RWPE2 (cell line): ENCODE data around the gene SLC7A7.

ENCODE experiments used
- ATAC-seq: fragments of 200-7000 bp; cut with Tn5 transposase; 3 replicates; pipeline ENCODE4 v1.9.1; 2021; ENCODE audit warnings: low read depth
- DNase-seq: peaks from one replicate; pipeline ENCODE4 v3.0.0-alpha.2; 2020; ENCODE audit warnings: low spot score
- H3K27ac ChIP-seq: fragments of 450-650 bp; 2 replicates; pipeline ENCODE4 v1.5.1; 2017; ENCODE audit warnings: mild to moderate bottlenecking; ENCODE audit not compliant: poor library complexity, severe bottlenecking
- H3K27me3 ChIP-seq: fragments of 250-450 bp; sonication (Bioruptor Pico); 2 replicates; pipeline ENCODE4 v1.5.1; 2021; ENCODE audit warnings: mild to moderate bottlenecking, moderate library complexity; ENCODE audit not compliant: insufficient read depth, poor library complexity, severe bottlenecking
- H3K36me3 ChIP-seq: fragments of 250-450 bp; sonication (Bioruptor Pico); 2 replicates; pipeline ENCODE4 v1.5.1; 2020; ENCODE audit warnings: low read depth, mild to moderate bottlenecking, moderate library complexity
- H3K4me1 ChIP-seq: fragments of 250-450 bp; sonication (Bioruptor Pico); 2 replicates; pipeline ENCODE4 v1.5.1; 2021; ENCODE audit warnings: mild to moderate bottlenecking, moderate library complexity; ENCODE audit not compliant: insufficient read depth, poor library complexity, severe bottlenecking
- H3K4me3 ChIP-seq: fragments of 250-450 bp; sonication (Bioruptor Pico); 2 replicates; pipeline ENCODE4 v1.5.1; 2021; ENCODE audit warnings: mild to moderate bottlenecking, moderate library complexity; ENCODE audit not compliant: severe bottlenecking
- H3K9me3 ChIP-seq: fragments of 250-450 bp; sonication (Bioruptor Pico); 2 replicates; pipeline ENCODE4 v1.5.1; 2021; ENCODE audit warnings: mild to moderate bottlenecking, moderate library complexity; ENCODE audit not compliant: severe bottlenecking
- CTCF ChIP-seq: fragments of 450-650 bp; IDR thresholded peaks from one replicate; pipeline ENCODE4 v1.5.1; 2017; ENCODE audit warnings: mild to moderate bottlenecking, moderate library complexity; ENCODE audit not compliant: poor library complexity, severe bottlenecking

Gene SLC7A7

DNA sequence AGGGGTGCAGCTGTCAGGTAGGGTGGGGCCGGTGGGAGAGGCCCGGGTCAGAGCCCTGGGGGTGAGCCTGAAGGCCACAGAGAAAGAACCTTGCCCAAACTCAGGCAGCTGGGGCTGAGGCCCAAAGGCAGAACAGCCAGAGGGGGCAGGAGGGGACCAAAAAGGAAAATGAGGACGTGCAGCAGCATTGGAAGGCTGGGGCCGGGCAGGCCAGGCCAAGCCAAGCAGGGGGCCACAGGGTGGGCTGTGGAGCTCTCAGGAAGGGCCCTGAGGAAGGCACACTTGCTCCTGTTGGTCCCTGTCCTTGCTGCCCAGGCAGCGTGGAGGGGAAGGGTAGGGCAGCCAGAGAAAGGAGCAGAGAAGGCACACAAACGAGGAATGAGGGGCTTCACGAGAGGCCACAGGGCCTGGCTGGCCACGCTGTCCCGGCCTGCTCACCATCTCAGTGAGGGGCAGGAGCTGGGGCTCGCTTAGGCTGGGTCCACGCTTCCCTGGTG, 31.6 kb upstream of the SLC7A7 start:
- no peaks in the 10 kb centered on the region for H3K27me3 ChIP-seq
- peaks cover 55% of the 10 kb centered on the region for H3K4me1 ChIP-seq
- peak overlapping the region; percentile 97 for H3K27ac ChIP-seq
- TF ChIP-seq CTCF: no peak
- H3K9me3 ChIP-seq: no peaks in the 10 kb centered on the region
- ATAC-seq: no peak
- H3K4me3 ChIP-seq: no peak overlapping the region
- DNase-seq: no peak
- H3K36me3 ChIP-seq: peaks cover 49% of the 10 kb centered on the region

DNA sequence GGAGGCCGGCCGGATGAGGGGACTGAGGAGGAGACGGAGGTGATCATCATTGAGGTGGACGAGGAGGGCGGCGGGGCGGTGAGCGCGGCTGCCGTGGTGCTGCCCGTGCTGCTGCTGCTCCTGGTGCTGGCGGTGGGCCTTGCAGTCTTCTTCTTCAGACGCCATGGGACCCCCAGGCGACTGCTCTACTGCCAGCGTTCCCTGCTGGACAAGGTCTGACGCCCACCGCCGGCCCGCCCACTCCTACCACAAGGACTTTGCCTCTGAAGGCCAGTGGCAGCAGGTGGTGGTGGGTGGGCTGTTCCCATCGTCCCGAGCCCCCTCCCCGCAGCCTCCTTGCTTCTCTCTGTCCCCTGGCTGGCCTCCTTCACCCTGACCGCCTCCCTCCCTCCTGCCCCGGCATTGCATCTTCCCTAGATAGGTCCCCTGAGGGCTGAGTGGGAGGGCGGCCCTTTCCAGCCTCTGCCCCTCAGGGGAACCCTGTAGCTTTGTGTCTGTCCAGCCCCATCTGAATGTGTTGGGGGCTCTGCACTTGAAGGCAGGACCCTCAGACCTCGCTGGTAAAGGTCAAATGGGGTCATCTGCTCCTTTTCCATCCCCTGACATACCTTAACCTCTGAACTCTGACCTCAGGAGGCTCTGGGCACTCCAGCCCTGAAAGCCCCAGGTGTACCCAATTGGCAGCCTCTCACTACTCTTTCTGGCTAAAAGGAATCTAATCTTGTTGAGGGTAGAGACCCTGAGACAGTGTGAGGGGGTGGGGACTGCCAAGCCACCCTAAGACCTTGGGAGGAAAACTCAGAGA, 30.8 kb upstream of the SLC7A7 start:
- H3K4me3 ChIP-seq: no peak overlapping the region
- no peak for ATAC-seq
- H3K27ac ChIP-seq: peak overlapping the region; percentile 97
- no peak for DNase-seq
- H3K9me3 ChIP-seq: no peaks in the 10 kb centered on the region
- peaks cover 46% of the 10 kb centered on the region for H3K4me1 ChIP-seq
- no peaks in the 10 kb centered on the region for H3K27me3 ChIP-seq
- peaks cover 58% of the 10 kb centered on the region for H3K36me3 ChIP-seq
- TF ChIP-seq CTCF: no peak

DNA sequence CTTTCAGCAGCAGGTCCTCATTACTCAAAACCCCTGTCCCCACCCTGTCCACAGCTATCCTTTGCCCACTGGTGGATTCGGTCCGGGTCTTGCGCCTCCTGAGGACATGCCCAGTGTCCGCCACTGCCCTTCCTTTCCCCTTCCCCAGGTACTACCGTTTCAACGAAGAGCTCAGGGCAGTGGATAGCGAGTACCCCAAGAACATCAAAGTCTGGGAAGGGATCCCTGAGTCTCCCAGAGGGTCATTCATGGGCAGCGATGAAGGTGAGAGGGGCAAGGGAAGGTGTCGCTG, 29.8 kb upstream of the SLC7A7 start:
- Histone ChIP-seq H3K27me3 (no peaks in the 10 kb centered on the region), H3K9me3 (no peaks in the 10 kb centered on the region), H3K36me3 (peaks cover 67% of the 10 kb centered on the region), H3K27ac (peak overlapping the region; percentile 97), H3K4me3 (no peak overlapping the region), H3K4me1 (peaks cover 40% of the 10 kb centered on the region)
- ATAC-seq (no peak), DNase-seq (no peak)
- no peak for TF ChIP-seq CTCF

DNA sequence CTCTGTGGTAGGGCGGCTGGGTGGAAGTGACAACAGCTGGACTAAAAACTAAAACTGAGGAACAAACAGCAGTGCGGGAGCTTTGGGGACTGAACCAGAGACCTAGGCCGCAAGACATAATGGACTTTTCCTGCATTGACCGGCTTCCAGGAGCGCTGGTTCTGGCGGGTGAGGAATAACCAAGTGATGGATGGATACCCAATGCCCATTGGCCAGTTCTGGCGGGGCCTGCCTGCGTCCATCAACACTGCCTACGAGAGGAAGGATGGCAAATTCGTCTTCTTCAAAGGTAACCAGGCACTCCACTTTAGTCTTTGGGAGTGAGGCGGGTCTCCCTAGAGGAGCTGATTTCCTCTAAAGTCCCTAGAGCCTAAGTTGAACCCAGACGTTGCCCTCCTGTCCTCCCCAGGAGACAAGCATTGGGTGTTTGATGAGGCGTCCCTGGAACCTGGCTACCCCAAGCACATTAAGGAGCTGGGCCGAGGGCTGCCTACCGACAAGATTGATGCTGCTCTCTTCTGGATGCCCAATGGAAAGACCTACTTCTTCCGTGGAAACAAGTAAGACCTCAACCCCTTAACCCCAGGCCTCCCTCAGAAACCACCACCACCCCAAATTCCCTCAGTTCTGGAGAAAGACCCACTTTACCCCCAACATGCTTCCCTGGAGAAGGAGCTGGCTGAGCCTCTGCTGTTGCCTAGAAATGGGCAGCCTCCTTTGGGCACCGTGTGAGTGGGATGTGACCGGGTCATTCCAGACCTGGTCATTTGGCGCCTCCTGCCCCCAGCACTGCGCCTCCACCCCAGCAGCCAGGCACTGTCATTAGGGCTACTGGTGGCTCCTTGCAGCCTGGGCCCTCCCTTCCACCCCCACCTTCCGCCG, 29.2 kb upstream of the SLC7A7 start:
- Histone ChIP-seq H3K4me3 (no peak overlapping the region), H3K36me3 (peaks cover 73% of the 10 kb centered on the region), H3K4me1 (peaks cover 38% of the 10 kb centered on the region), H3K27me3 (no peaks in the 10 kb centered on the region), H3K9me3 (no peaks in the 10 kb centered on the region), H3K27ac (peak overlapping the region; percentile 97)
- no peak for TF ChIP-seq CTCF
- DNase-seq: no peak
- no peak for ATAC-seq
